ENCODE data around the gene ERC1.
"Not testable (repeated sequence)": the region's sequence is repeated elsewhere in the genome, so short reads cannot be mapped to it uniquely, and the experiment has no call there.

The ERC1 gene

DNA sequence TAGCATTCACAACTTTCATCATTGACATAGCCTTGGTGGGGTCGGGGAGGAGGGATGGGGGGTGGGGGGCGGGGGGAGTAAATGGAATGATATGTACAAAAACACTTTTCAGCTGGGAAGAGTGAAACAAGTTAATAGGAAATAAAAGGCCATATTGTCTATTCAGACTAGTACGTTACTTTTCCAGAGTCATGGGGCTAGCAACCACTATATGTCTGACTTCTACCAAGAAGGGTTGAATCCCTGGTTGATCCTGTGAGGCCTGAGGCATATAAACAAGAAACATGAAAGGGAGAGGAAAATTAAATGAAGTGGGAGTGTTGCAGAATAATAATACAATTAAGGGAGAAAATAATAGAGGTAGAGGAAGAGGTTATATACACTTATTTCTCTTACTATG lies 225.5 kb downstream of the ERC1 start:
- Mint-ChIP-seq H3K36me3 (ENCODE audit: low read depth) (peaks cover 6% of the 10 kb centered on the region), H3K9me3 (no peaks in the 10 kb centered on the region), H3K4me3 (no peak overlapping the region), H3K27me3 (ENCODE audit: low read depth) (no peaks in the 10 kb centered on the region), H3K4me1 (ENCODE audit: low read depth) (peaks cover 9% of the 10 kb centered on the region), H3K27ac (no peak overlapping the region)
- no peak for DNase-seq (ENCODE audit: low spot score)

DNA sequence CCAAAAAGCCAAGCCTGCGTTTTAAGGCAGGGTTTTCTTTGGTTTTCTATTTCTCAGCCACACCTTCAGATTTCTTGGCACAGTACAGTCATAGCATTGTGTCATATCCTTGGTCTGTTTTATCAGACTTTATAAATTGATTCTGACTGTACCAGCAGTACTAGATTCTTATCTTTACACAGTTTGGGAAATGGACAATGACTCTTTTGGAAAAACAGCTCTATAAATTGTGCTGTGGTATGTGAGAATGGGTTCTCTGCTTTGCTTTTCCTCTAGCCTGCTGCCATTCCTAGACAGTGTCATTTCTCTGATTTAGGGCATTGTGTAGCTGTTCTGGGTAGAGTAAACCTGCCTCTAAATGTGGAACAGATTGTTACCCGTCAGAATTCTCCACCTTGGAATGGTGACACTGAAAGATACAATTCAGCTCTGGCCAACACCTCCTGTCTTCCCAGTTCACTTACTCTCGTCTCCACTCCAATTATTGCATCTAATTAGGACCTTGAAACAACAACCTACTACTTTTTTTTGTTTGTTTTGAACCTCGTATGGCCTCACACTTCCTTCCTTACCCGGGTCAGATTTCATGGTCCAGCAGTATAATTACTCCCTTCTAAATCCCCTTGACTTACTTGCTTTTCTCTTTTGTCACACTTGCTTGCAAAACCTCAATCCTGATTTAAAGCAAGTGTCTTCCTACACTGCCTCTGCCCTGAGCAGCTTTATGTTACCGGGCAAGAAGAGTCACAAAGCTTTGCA lies 226.3 kb downstream of the ERC1 start:
- Mint-ChIP-seq H3K36me3 (ENCODE audit: low read depth) (peaks cover 3% of the 10 kb centered on the region), H3K27me3 (ENCODE audit: low read depth) (no peaks in the 10 kb centered on the region), H3K4me1 (ENCODE audit: low read depth) (peaks cover 5% of the 10 kb centered on the region), H3K4me3 (no peak overlapping the region), H3K27ac (no peak overlapping the region), H3K9me3 (no peaks in the 10 kb centered on the region)
- DNase-seq (ENCODE audit: low spot score) = no peak

DNA sequence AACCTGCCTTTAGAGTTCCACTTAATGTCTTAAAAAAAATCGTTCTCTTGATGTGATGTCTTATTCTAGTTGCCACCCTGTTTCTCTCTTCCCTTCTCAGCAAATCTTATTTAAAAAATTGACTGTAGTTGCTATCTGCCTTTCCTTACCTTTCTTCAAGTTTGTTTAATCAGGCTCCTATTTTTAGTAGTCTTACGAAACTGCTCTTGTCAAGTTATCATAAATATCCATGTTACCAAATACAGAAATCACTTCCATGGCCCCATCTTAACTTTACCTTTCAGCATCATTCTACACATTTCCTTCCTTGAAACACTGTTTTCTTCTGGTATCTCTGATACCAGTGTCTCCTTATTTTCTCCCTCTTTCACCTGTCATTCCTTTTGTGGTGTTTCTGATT lies 227.3 kb downstream of the ERC1 start:
- Mint-ChIP-seq H3K27me3 (ENCODE audit: low read depth) (no peaks in the 10 kb centered on the region), H3K9me3 (no peaks in the 10 kb centered on the region), H3K4me1 (ENCODE audit: low read depth) (no peaks in the 10 kb centered on the region), H3K4me3 (no peak overlapping the region), H3K27ac (no peak overlapping the region), H3K36me3 (ENCODE audit: low read depth) (no peaks in the 10 kb centered on the region)
- DNase-seq (ENCODE audit: low spot score) = no peak

DNA sequence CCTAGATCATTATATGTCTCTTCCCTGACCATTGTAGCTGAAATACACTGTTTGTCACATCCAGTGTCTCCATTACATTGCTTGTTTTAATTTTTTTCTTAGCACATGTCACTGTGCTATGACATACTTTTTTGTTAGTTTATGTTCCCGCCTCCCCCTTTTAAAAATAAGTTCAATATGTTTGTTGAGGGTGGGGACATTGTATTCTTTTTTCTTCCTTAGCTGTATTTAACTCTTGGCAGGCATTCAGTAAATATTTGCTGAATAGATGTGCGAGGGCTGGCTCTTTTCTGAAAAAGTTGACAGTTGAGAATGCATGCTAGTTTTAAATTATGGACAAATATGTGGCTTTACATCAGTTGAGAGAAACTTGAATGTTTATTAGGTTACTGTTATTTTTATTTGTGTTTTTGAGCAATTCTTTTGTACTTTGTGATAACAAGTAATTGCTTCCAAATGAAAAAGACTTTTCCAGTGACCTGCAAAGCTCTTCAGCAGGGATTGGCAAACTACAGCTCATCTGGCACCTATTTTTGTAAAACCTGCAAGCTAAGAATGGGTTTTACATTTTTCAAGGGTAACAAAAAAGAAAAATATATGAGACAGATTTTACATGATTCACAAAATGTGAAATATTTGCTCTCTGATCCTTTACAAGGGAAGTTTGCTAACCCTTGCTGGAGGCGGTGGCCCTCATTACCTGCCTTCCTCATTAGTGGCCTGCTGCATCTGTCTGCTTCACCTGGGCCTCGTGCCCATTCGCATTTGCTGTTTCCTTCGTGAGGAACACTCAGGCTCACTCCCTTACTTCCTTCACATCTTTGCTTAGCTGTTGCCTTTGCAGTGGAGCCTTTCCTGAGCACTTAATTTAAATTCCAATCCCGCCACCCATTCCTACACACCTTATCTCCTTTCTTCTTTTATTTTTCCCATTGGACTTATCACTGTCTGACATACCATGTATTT lies 229.4 kb downstream of the ERC1 start:
- H3K36me3 Mint-ChIP-seq (ENCODE audit: low read depth) = no peaks in the 10 kb centered on the region
- no peak for DNase-seq (ENCODE audit: low spot score)
- no peak overlapping the region for H3K4me3 Mint-ChIP-seq
- H3K27me3 Mint-ChIP-seq (ENCODE audit: low read depth) = no peaks in the 10 kb centered on the region
- H3K4me1 Mint-ChIP-seq (ENCODE audit: low read depth) = no peaks in the 10 kb centered on the region
- no peaks in the 10 kb centered on the region for H3K9me3 Mint-ChIP-seq
- H3K27ac Mint-ChIP-seq = no peak overlapping the region

DNA sequence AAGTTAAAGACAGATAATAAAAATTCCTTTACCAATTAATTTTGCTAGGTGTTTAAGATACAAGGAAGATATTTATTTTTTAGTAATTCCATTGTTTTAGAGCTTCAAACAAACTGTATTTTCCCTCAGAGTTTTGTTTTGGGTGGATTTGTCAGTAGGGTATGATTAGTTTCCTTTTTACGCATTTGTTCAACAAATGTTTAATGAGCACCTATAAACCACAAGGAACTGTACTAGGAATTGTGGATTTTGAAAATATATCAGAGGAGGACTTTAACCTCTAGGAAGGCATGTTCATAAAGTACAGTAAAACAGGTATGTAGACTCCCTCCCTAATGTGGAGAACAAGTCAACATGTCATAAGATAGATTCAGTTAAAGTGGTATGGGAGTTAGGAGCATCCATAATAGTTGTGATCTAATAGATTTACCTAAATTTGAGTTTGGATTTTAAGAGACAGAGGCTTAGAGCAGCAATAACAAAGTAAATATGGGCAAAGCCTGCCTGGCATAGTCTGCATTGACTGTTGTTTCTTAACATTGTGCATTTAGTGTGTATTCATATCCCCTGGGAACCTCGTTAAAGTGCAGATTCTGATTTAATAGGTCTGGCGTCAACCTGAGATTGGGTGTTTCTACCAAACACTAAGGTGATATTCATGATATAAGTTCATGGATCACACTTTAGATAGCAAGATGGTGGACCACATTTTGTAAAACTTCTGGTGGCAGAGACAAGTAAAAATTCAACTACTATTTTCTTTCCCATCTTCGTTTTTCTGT lies 232.0 kb downstream of the ERC1 start:
- Mint-ChIP-seq H3K27ac (no peak overlapping the region), H3K4me1 (ENCODE audit: low read depth) (peaks cover 15% of the 10 kb centered on the region), H3K4me3 (no peak overlapping the region), H3K9me3 (no peaks in the 10 kb centered on the region), H3K27me3 (ENCODE audit: low read depth) (no peaks in the 10 kb centered on the region), H3K36me3 (ENCODE audit: low read depth) (peaks cover 2% of the 10 kb centered on the region)
- DNase-seq (ENCODE audit: low spot score) = no peak

DNA sequence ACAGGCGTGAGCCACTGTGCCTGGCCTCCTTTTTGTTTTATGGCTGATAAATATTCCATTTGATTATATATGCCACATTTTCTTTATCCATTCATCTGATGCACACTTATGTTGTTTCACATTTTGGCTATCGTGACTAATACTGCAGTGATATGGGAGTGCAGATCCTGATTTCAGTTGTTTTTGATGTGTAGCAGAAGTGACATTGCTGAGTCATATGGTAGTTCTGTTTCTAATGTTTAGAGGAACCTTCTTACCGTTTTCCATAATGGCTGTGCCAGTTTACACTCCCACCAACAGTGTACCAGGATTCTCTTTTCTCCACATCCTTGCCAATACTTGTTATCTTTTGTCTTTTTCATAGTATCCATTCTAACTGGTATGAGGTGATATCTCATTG lies 235.9 kb downstream of the ERC1 start:
- peaks cover under 1% of the 10 kb centered on the region for H3K9me3 Mint-ChIP-seq
- H3K4me3 Mint-ChIP-seq = no peak overlapping the region
- H3K27me3 Mint-ChIP-seq (ENCODE audit: low read depth) = no peaks in the 10 kb centered on the region
- H3K36me3 Mint-ChIP-seq (ENCODE audit: low read depth) = peaks cover 13% of the 10 kb centered on the region
- peaks cover 15% of the 10 kb centered on the region for H3K4me1 Mint-ChIP-seq (ENCODE audit: low read depth)
- no peak overlapping the region for H3K27ac Mint-ChIP-seq
- DNase-seq (ENCODE audit: low spot score) = no peak

DNA sequence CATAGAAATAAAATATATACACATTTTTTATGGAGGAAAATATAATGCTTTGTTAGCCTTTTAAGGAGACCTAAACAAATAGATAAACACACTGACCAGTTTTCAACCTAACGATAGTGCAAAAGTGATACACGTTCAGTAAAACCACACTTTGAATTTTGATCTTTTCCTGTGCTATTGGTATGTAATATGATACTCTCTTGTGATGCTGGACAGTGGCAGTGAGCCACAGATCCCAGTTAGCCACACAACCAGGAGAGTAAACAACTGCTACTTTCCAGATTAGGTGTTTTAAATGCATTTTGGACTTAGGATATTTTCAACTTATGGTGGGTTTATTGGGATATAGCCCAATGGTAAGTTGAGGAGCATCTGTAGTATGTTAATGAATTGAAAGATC lies 243.1 kb downstream of the ERC1 start:
- Mint-ChIP-seq H3K4me1 (ENCODE audit: low read depth) (no peaks in the 10 kb centered on the region), H3K9me3 (peaks cover 6% of the 10 kb centered on the region), H3K27ac (no peak overlapping the region), H3K27me3 (ENCODE audit: low read depth) (no peaks in the 10 kb centered on the region), H3K36me3 (ENCODE audit: low read depth) (peaks cover 15% of the 10 kb centered on the region), H3K4me3 (no peak overlapping the region)
- no peak for DNase-seq (ENCODE audit: low spot score)

DNA sequence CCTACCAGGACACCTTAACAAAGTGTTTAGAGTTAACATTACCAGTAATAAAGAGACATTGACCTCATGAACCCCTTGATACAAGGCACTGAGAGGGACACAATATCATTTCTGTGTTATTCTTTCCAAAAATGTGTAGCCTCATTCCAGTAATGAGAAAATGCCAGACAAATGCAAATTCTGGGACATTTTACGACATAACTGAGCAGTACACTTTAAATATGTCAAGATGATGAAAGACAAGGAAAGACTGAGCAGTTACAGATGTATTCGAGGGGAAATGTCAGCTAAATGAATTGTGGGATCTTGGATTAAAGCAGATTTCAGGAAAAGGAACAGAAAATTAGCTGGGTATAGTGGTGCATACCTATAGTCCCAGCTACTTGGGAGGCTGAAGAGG lies 255.6 kb downstream of the ERC1 start:
- no peaks in the 10 kb centered on the region for H3K9me3 Mint-ChIP-seq
- H3K4me3 Mint-ChIP-seq = no peak overlapping the region
- H3K4me1 Mint-ChIP-seq (ENCODE audit: low read depth) = no peaks in the 10 kb centered on the region
- no peak for DNase-seq (ENCODE audit: low spot score)
- no peaks in the 10 kb centered on the region for H3K36me3 Mint-ChIP-seq (ENCODE audit: low read depth)
- no peak overlapping the region for H3K27ac Mint-ChIP-seq
- H3K27me3 Mint-ChIP-seq (ENCODE audit: low read depth) = no peaks in the 10 kb centered on the region

DNA sequence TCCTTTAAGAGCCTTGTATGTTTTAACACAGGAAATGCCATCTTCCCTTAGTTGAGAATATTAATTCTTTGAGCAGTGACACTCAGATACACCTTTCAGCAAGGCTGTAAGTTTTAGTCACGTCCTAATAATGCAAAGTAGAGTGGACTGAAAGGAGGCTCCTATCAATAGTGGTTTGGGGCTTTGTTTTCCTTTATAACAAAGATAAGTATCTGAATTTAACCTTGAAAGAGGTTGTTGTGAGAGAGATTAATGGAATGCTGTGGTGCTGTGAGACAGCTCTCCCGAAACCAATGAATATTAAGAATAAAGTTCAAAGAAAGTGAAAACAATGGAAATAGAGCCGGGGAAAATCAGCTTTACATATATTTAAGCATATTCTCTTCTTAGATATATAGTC lies 259.6 kb downstream of the ERC1 start:
- Mint-ChIP-seq H3K27me3 (ENCODE audit: low read depth) (no peaks in the 10 kb centered on the region), H3K27ac (no peak overlapping the region), H3K4me3 (no peak overlapping the region), H3K36me3 (ENCODE audit: low read depth) (no peaks in the 10 kb centered on the region), H3K4me1 (ENCODE audit: low read depth) (no peaks in the 10 kb centered on the region), H3K9me3 (no peaks in the 10 kb centered on the region)
- no peak for DNase-seq (ENCODE audit: low spot score)

DNA sequence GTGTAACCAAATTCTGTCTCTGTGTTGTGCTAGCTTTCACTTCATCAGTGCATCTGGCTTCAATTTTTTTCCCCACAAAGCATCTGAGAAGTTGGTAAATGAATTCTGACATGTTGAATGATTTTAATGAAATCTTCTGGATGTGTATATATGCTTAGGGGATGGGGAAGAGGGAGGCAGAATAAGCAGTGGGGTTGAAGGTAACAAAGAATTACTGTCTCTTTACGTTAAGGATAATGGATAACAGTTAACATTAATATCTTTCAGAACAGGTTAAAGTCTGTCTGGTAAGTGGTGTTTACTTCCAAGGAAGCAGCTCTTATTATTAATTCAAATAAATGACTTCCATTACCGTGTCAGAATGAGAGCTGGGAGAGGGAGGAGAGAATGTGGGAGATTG lies 261.7 kb downstream of the ERC1 start:
- Mint-ChIP-seq H3K4me1 (ENCODE audit: low read depth) (no peaks in the 10 kb centered on the region), H3K36me3 (ENCODE audit: low read depth) (no peaks in the 10 kb centered on the region), H3K27ac (no peak overlapping the region), H3K27me3 (ENCODE audit: low read depth) (no peaks in the 10 kb centered on the region), H3K9me3 (no peaks in the 10 kb centered on the region), H3K4me3 (no peak overlapping the region)
- no peak for DNase-seq (ENCODE audit: low spot score)

DNA sequence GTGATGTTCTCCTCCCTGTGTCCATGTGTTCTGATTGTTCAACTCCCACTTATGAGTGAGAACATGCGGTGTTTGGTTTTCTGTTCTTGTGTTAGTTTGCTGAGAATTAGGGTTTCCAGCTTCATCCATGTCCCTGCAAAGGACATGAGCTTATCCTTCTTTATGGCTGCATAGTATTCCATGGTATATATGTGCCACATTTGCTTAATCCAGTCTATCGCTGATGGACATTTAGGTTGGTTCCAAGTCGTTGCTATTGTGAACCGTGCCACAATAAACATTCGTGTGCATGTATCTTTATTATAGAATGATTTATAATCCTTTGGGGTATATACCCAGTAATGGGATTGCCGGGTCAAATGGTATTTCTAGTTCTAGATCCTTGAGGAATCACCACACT lies 264.1 kb downstream of the ERC1 start:
- not testable (repeated sequence) for DNase-seq (ENCODE audit: low spot score); H3K27me3 Mint-ChIP-seq (ENCODE audit: low read depth); H3K27ac Mint-ChIP-seq; H3K4me3 Mint-ChIP-seq; H3K36me3 Mint-ChIP-seq (ENCODE audit: low read depth); H3K4me1 Mint-ChIP-seq (ENCODE audit: low read depth); H3K9me3 Mint-ChIP-seq

DNA sequence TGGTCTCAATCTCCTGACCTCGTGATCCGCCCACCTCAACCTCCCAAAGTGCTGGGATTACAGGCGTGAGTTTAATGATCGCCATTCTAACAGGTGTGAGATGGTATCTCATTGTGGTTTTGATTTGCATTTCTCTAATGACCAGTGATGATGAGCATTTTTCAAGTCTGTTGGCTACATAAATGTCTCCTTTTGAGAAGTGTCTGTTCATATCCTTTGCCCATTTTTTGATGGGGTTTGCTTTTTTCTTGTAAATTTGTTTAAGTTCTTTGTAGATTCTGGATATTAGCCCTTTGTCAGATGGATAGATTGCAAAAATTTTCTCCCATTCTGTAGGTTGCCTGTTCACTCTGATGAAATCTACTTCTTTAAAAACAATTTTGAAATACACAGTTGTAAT lies 264.8 kb downstream of the ERC1 start:
- DNase-seq (ENCODE audit: low spot score); H3K4me3 Mint-ChIP-seq; H3K27ac Mint-ChIP-seq; H3K27me3 Mint-ChIP-seq (ENCODE audit: low read depth); H3K36me3 Mint-ChIP-seq (ENCODE audit: low read depth); H3K9me3 Mint-ChIP-seq; H3K4me1 Mint-ChIP-seq (ENCODE audit: low read depth): not testable (repeated sequence)

DNA sequence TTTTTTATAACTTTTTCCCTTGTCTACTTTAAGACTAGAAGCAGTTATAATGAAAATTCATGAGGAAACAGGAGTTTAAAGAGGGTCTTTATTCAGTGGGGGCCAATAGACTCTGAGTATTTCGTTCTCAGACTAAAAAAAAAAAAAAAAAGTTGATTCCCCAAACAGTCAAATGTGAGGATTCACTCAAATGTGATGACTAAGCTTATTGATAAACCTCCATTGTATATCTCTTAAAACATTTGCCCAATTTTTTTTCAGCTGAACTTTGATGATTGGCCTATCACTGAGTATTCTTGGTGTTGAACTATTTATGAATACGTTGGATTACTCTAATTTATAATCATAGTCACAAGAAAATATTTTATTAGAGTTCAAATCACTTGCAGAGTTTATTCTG lies 265.3 kb downstream of the ERC1 start:
- DNase-seq (ENCODE audit: low spot score) = no peak
- Mint-ChIP-seq H3K27ac (no peak overlapping the region), H3K9me3 (no peaks in the 10 kb centered on the region), H3K4me3 (no peak overlapping the region), H3K36me3 (ENCODE audit: low read depth) (no peaks in the 10 kb centered on the region), H3K27me3 (ENCODE audit: low read depth) (no peaks in the 10 kb centered on the region), H3K4me1 (ENCODE audit: low read depth) (no peaks in the 10 kb centered on the region)

DNA sequence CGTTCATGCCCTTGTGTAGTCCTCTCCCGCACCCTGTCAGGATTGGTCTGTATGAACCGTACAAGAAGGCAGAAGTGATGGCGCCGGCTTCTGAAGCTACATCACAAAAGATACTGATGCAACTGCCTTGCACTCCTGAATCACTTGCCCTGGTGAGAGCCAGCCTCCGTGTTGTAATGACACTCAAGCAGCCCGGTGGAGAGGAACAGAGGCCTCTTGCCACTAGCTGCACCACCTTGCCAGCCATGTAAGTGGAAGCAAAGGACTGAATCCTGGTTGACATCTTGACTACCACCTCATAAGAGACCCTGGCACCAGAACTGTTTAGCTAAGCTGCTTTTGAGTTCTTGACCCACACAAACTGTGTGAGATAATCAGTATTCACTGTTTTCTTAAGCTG lies 266.0 kb downstream of the ERC1 start:
- no peaks in the 10 kb centered on the region for H3K9me3 Mint-ChIP-seq
- no peak overlapping the region for H3K27ac Mint-ChIP-seq
- H3K36me3 Mint-ChIP-seq (ENCODE audit: low read depth) = peaks cover under 1% of the 10 kb centered on the region
- no peaks in the 10 kb centered on the region for H3K4me1 Mint-ChIP-seq (ENCODE audit: low read depth)
- H3K4me3 Mint-ChIP-seq = no peak overlapping the region
- H3K27me3 Mint-ChIP-seq (ENCODE audit: low read depth) = no peaks in the 10 kb centered on the region
- DNase-seq (ENCODE audit: low spot score) = no peak
